D721Med (cell line): ENCODE data around the gene CPSF3.

Experiments used
- DNase-seq: peaks from one replicate; pipeline ENCODE4 v3.0.0; 2011; ENCODE audit warnings: low spot score; ENCODE audit not compliant: insufficient read length
- FAIRE-seq: peaks from 2 replicates; lab custom pipeline; 2011; peaks lifted over from hg19 to GRCh38; lab: Jason Lieb, UNC
- CTCF ChIP-seq: IDR thresholded peaks from 2 replicates; pipeline ENCODE4 v1.5.1; 2012; ENCODE audit warnings: mild to moderate bottlenecking, control low read depth; ENCODE audit not compliant: insufficient read depth; ENCODE audit errors: missing control alignments

CPSF3 gene

GRCh38 chr2:9434489-9434888 is 11.0 kb downstream of the CPSF3 start:
- no peak for TF ChIP-seq CTCF
- DNase-seq: no peak
- FAIRE-seq: no peak

- DNase-seq: no peak
- TF ChIP-seq CTCF: no peak
- FAIRE-seq: no peak
These were observed 16.1 kb downstream of the CPSF3 start for GRCh38 chr2:9439536-9439935.

GRCh38 chr2:9440058-9440727 is 16.7 kb downstream of the CPSF3 start:
- DNase-seq: no peak
- no peak for TF ChIP-seq CTCF
- no peak for FAIRE-seq

- FAIRE-seq: no peak
- DNase-seq: no peak
- no peak for TF ChIP-seq CTCF
These were observed 18.1 kb downstream of the CPSF3 start for GRCh38 chr2:9441556-9441955.

- FAIRE-seq: no peak
- no peak for DNase-seq
- TF ChIP-seq CTCF: no peak
These were observed 20.1 kb downstream of the CPSF3 start for GRCh38 chr2:9443526-9443925.

GRCh38 chr2:9445089-9445488 is 21.6 kb downstream of the CPSF3 start:
- no peak for FAIRE-seq

More at GRCh38 chr2:9445089-9445488, 21.6 kb downstream of the CPSF3 start:
- no peak for TF ChIP-seq CTCF
- no peak for DNase-seq
